GM12878 (cell line): ENCODE results near the gene CGREF1. TPM values are rescaled to one million over a fixed set of nuclear protein-coding genes. Genes with fewer than 3 reads are reported as not detected.

Experiments
- ATAC-seq: fragments of 200-7000 bp; cut with Tn5 transposase; 3 replicates; pipeline ENCODE4 v1.9.1; 2020; ENCODE audit warnings: mild to moderate bottlenecking, moderate library complexity
- BruUV-seq: library from RNA; stranded (reverse); fragments of 400-500 nt; replicated peaks from 2 replicates; lab custom pipeline; 2021; lab: Mats Ljungman, UMichigan
- CTCF ChIA-PET: fragments of 300-600 bp; sonication (Branson Sonifier 250); formaldehyde crosslinking; extraction: SDS; loops from one replicate; lab custom pipeline; 2021; ENCODE audit warnings: inconsistent platforms; lab: Yijun Ruan, JAX
- POLR2A ChIA-PET: fragments of 350-600 bp; formaldehyde crosslinking; extraction: SDS; loops from one replicate; lab custom pipeline; 2021; ENCODE audit warnings: inconsistent platforms; lab: Charles Lee
- RAD21 ChIA-PET: fragments of 300-600 bp; sonication (Branson Sonifier 250); formaldehyde crosslinking; loops from one replicate; lab custom pipeline; 2023; ENCODE audit warnings: antibody characterized with exemption; ENCODE audit not compliant: unreplicated experiment; lab: Charles Lee
- SMC1A ChIA-PET: fragments of 300-600 bp; sonication (Branson Sonifier 250); formaldehyde crosslinking; loops from one replicate; lab custom pipeline; 2023; ENCODE audit not compliant: unreplicated experiment, uncharacterized antibody; lab: Charles Lee
- DNase-seq: peaks from one replicate; pipeline ENCODE4 v3.0.0-alpha.2; 2011; ENCODE audit warnings: low read depth, low spot score
- FAIRE-seq: peaks from 3 replicates; lab custom pipeline; 2011; peaks lifted over from hg19 to GRCh38; lab: Jason Lieb, UNC
- H2AFZ ChIP-seq: 2 replicates; pipeline ENCODE4 v1.6.0; 2011; ENCODE audit warnings: low read depth, low read length, control low read depth; ENCODE audit not compliant: control insufficient read depth
- H3K27ac ChIP-seq: 2 replicates; pipeline ENCODE4 v1.5.1; 2011; ENCODE audit warnings: control low read depth; ENCODE audit not compliant: control insufficient read depth, insufficient read depth
- H3K27me3 ChIP-seq, 2 experiments: replicated peaks in 1 of 2; 2 replicates each; pipeline versions ENCODE4 v1.6.0 to v1.6.1; 2011; ENCODE audit warnings: low read length in 1 of 2; ENCODE audit not compliant: control insufficient read depth in 2 of 2, insufficient read depth in 2 of 2
- H3K36me3 ChIP-seq, 2 experiments: 2 replicates each; pipeline ENCODE4 v1.5.1; 2011; ENCODE audit warnings: low read length in 1 of 2; ENCODE audit not compliant: control insufficient read depth in 2 of 2, insufficient read depth in 2 of 2
- H3K4me1 ChIP-seq: 2 replicates; pipeline ENCODE4 v1.6.1; 2011; ENCODE audit warnings: mild to moderate bottlenecking, low read length, moderate library complexity, mixed read lengths; ENCODE audit not compliant: control insufficient read depth, insufficient read depth
- H3K4me2 ChIP-seq: 2 replicates; pipeline ENCODE4 v1.6.0; 2011; ENCODE audit warnings: control low read depth; ENCODE audit not compliant: control insufficient read depth, insufficient read depth
- H3K4me3 ChIP-seq: fragments of 200-600 bp; sonication (generic); 2 replicates; pipeline ENCODE4 v1.5.1; 2016
- H3K79me2 ChIP-seq: 2 replicates; pipeline ENCODE4 v1.6.0; 2011; ENCODE audit warnings: low read length; ENCODE audit not compliant: control insufficient read depth, insufficient read depth
- H3K9ac ChIP-seq: 2 replicates; pipeline ENCODE4 v1.8.0; 2011; ENCODE audit warnings: low read length, control low read depth, mixed read lengths; ENCODE audit not compliant: control insufficient read depth, insufficient read depth
- H3K9me3 ChIP-seq: replicated peaks from 3 replicates; pipeline ENCODE4 v1.5.1; 2011; ENCODE audit warnings: mild to moderate bottlenecking, low read length; ENCODE audit not compliant: control insufficient read depth, insufficient read depth
- H4K20me1 ChIP-seq: 2 replicates; pipeline ENCODE4 v1.6.0; 2011; ENCODE audit not compliant: control insufficient read depth, insufficient read depth
- BCL3 ChIP-seq: IDR thresholded peaks from 2 replicates; pipeline ENCODE4 v1.6.1; 2011; ENCODE audit warnings: borderline replicate concordance, low read depth, mild to moderate bottlenecking, moderate library complexity, low read length; ENCODE audit not compliant: insufficient read depth, poor library complexity, severe bottlenecking
- BRCA1 ChIP-seq: IDR thresholded peaks from 2 replicates; pipeline ENCODE4 v1.6.1; 2011; ENCODE audit warnings: low read depth, low read length, improper control_type of control experiment
- EP300 ChIP-seq, 2 experiments: fragments of 150-350 bp in 1 of 2; IDR thresholded peaks; 2 replicates each; pipeline ENCODE4 v1.6.1; 2011 to 2012; ENCODE audit warnings: low read depth in 2 of 2, low read length in 2 of 2, borderline replicate concordance in 1 of 2, improper control_type of control experiment in 1 of 2, inconsistent platforms in 1 of 2; ENCODE audit not compliant: control insufficient read depth in 1 of 2
- ESRRA ChIP-seq: IDR thresholded peaks from 2 replicates; pipeline ENCODE4 v1.6.1; 2012; ENCODE audit warnings: mild to moderate bottlenecking, low read length, improper control_type of control experiment
- JUND ChIP-seq: IDR thresholded peaks from 2 replicates; pipeline ENCODE4 v1.6.1; 2012; ENCODE audit warnings: low read depth, mild to moderate bottlenecking, low read length, improper control_type of control experiment, moderate library complexity
- KAT2A ChIP-seq: conservative IDR thresholded peaks from 2 replicates; pipeline ENCODE4 v1.6.1; 2011; ENCODE audit warnings: low read depth, low read length; ENCODE audit not compliant: control insufficient read depth
- KDM1A ChIP-seq: fragments of 200-600 bp; sonication (generic); IDR thresholded peaks from 2 replicates; pipeline ENCODE4 v1.6.1; 2016; ENCODE audit warnings: borderline replicate concordance
- MXI1 ChIP-seq: fragments of 150-350 bp; IDR thresholded peaks from 2 replicates; pipeline ENCODE4 v1.6.1; 2011; ENCODE audit warnings: low read depth, mild to moderate bottlenecking, inconsistent platforms, low read length, improper control_type of control experiment
- PAX8 ChIP-seq: fragments of 450-650 bp; IDR thresholded peaks from 2 replicates; pipeline ENCODE4 v1.6.1; 2017; ENCODE audit warnings: mild to moderate bottlenecking, moderate library complexity
- PKNOX1 ChIP-seq: fragments of 450-650 bp; IDR thresholded peaks from 2 replicates; pipeline ENCODE4 v1.6.1; 2016; ENCODE audit warnings: mild to moderate bottlenecking
- SMARCA5 ChIP-seq: fragments of 450-650 bp; IDR thresholded peaks from 2 replicates; pipeline ENCODE4 v1.6.1; 2017; ENCODE audit warnings: mild to moderate bottlenecking
- WGBS: methylation state at CpG from one replicate; pipeline ENCODE4 v1.1.6; 2016; ENCODE audit warnings: low lambda C conversion rate; ENCODE audit not compliant: insufficient replicate concordance, insufficient coverage; ENCODE audit errors: missing lambda C conversion rate; 5-methylcytosine and 5-hydroxymethylcytosine counted together
- in situ Hi-C: fragments of 300-500 bp; cut with MboI; formaldehyde crosslinking; loops from 9 replicates; pipeline ENCODE4 v1.14.3; 2018; ENCODE audit warnings: mixed read lengths
- intact Hi-C: fragments of 100-400 bp; cut with micrococcal nuclease; formaldehyde crosslinking; loops from one replicate; pipeline ENCODE4 v1.14.2; 2022; ENCODE audit not compliant: unreplicated experiment
- polyA plus RNA-seq, 11 experiments: library from polyadenylated mRNA; depleted of rRNA in 4 of 11; unstranded in 6 of 11; stranded (reverse) in 5 of 11; fragments of >200 nt; fragmentation: Nextera tagmentation in 4 of 11; fragmentation: Illumina TruSeq in 1 of 11; extraction: Ambion mirVana in 4 of 11; extraction: Trizol in 1 of 11; gene quantifications; 1 replicate in 1 of 11; 2 replicates in 10 of 11; pipeline versions ENCODE4 v1.2.1 to v1.2.3, GENCODE V29; 2011 to 2016; ENCODE audit warnings: inconsistent platforms in 2 of 11, missing spikeins in 2 of 11, low read depth in 1 of 11
- total RNA-seq, 4 experiments: library from RNA; depleted of rRNA in 3 of 4; stranded (reverse); fragments of >200 nt in 3 of 4; fragmentation: Illumina TruSeq in 1 of 4; extraction: Trizol in 1 of 4; gene quantifications; 2 replicates each; pipeline versions ENCODE4 v1.2.1 to v1.2.3, GENCODE V29; 2013 to 2021
- TF ChIP-seq, protein P1 (sequence below): fragments of 450-650 bp; conservative IDR thresholded peaks from 2 replicates; pipeline ENCODE4 v1.6.1; 2017; ENCODE audit warnings: mild to moderate bottlenecking, moderate library complexity
- TF ChIP-seq, protein P2 (sequence below): IDR thresholded peaks from 2 replicates; pipeline ENCODE4 v1.6.1; 2012; ENCODE audit warnings: improper control_type of control experiment, low read depth, low read length; ENCODE audit not compliant: insufficient replicate concordance

CGREF1 gene
- total and polyA plus RNA-seq, 10 of the 15 experiments (the other 5 are each of a cell fraction or from before 2014, with no cell fraction given), result 0.06 to 0.21 TPM; not detected in 8

DNA sequence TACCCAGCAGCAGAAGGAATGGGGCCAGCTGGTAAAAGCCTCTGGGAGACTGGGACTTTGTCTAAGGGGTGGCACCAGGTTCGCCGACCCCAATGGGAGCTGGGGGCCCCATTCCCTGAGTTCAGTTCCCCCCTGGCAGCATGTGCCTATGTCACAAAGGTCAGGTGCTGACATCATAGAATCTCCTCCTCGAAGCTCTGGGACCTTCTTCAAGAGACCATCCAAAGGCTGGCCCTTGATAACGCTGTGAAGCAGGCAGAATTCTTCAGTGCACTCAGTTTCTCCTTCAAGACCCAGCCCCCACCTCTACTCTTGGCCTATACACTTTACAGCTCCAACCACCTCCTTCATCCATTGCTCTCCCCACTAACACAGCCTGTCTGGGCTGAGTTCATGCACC lies 20.4 kb upstream of the CGREF1 start, which contains the start of gene PRR30 (continued):
- no peak for TF ChIP-seq MXI1
- TF ChIP-seq PAX8, result no peak
- TF ChIP-seq KDM1A, result no peak
- TF ChIP-seq, protein P1, sequence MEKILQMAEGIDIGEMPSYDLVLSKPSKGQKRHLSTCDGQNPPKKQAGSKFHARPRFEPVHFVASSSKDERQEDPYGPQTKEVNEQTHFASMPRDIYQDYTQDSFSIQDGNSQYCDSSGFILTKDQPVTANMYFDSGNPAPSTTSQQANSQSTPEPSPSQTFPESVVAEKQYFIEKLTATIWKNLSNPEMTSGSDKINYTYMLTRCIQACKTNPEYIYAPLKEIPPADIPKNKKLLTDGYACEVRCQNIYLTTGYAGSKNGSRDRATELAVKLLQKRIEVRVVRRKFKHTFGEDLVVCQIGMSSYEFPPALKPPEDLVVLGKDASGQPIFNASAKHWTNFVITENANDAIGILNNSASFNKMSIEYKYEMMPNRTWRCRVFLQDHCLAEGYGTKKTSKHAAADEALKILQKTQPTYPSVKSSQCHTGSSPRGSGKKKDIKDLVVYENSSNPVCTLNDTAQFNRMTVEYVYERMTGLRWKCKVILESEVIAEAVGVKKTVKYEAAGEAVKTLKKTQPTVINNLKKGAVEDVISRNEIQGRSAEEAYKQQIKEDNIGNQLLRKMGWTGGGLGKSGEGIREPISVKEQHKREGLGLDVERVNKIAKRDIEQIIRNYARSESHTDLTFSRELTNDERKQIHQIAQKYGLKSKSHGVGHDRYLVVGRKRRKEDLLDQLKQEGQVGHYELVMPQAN, result no peak

DNA sequence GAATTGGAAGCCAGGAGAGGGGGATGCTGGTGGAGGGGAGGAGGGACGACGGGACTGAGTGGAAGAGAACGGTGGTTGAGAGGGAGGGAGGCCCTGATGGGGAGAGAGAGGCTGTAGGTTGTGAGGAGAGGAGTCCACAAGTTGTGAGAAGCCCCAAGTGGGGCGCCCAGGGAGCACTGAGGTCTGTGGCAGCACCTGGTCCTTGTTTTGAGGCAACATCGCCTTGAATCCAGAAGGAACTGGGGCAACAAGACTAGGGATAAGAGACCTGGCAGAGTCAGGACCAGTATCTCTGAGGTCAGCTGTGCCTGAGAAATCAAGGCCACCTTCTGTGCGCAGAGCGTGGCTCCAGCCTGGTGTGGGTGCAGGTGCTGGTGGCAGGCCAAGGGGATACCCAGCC lies 19.2 kb upstream of the CGREF1 start:
- H3K9me3 ChIP-seq, result no peaks in the 10 kb centered on the region
- H3K27me3 ChIP-seq, result no peaks in the 10 kb centered on the region; a peak in 1 of 4 replicates
- no peak for ATAC-seq
- H3K36me3 ChIP-seq, result no peaks in the 10 kb centered on the region
- peaks cover 13% of the 10 kb centered on the region for H3K79me2 ChIP-seq
- BruUV-seq, result no TSS peak
- ChIA-PET POLR2A (interaction anchor here (0.6 kb wide), 1 partner anchor 23 kb away, joined by 3 read pairs; no protein-coding TSS in a partner anchor), SMC1A (no interaction called here), CTCF (no interaction called here), RAD21 (no interaction called here)
- no peaks in the 10 kb centered on the region for H4K20me1 ChIP-seq
- in situ Hi-C loops (no loop called here), intact Hi-C loops (no loop called here)
- H3K9ac ChIP-seq, result no peak overlapping the region
- no peak overlapping the region for H2AFZ ChIP-seq
- H3K27ac ChIP-seq, result no peak overlapping the region
- WGBS, result 39% methylated on average over 7 of the region's 7 CpGs
- FAIRE-seq, result no peak
- H3K4me3 ChIP-seq, result no peak overlapping the region
- peaks cover 5% of the 10 kb centered on the region for H3K4me1 ChIP-seq
- DNase-seq, result no peak
- H3K4me2 ChIP-seq, result no peak overlapping the region
- TF ChIP-seq BRCA1 (no peak), ESRRA (no peak), PKNOX1 (no peak), BCL3 (no peak), SMARCA5 (no peak), KAT2A (no peak), JUND (no peak), EP300 (IDR thresholded peaks at IDR 0.05; ENCODE audit: borderline replicate concordance in 1 of 2, control insufficient read depth in 1 of 2, low read depth in 2 of 2, low read length in 2 of 2) (no peak)
- TF ChIP-seq, protein P2, sequence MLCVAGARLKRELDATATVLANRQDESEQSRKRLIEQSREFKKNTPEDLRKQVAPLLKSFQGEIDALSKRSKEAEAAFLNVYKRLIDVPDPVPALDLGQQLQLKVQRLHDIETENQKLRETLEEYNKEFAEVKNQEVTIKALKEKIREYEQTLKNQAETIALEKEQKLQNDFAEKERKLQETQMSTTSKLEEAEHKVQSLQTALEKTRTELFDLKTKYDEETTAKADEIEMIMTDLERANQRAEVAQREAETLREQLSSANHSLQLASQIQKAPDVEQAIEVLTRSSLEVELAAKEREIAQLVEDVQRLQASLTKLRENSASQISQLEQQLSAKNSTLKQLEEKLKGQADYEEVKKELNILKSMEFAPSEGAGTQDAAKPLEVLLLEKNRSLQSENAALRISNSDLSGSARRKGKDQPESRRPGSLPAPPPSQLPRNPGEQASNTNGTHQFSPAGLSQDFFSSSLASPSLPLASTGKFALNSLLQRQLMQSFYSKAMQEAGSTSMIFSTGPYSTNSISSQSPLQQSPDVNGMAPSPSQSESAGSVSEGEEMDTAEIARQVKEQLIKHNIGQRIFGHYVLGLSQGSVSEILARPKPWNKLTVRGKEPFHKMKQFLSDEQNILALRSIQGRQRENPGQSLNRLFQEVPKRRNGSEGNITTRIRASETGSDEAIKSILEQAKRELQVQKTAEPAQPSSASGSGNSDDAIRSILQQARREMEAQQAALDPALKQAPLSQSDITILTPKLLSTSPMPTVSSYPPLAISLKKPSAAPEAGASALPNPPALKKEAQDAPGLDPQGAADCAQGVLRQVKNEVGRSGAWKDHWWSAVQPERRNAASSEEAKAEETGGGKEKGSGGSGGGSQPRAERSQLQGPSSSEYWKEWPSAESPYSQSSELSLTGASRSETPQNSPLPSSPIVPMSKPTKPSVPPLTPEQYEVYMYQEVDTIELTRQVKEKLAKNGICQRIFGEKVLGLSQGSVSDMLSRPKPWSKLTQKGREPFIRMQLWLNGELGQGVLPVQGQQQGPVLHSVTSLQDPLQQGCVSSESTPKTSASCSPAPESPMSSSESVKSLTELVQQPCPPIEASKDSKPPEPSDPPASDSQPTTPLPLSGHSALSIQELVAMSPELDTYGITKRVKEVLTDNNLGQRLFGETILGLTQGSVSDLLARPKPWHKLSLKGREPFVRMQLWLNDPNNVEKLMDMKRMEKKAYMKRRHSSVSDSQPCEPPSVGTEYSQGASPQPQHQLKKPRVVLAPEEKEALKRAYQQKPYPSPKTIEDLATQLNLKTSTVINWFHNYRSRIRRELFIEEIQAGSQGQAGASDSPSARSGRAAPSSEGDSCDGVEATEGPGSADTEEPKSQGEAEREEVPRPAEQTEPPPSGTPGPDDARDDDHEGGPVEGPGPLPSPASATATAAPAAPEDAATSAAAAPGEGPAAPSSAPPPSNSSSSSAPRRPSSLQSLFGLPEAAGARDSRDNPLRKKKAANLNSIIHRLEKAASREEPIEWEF, result no peak
